ENCODE measurements around the gene VPS13C. TPM values are rescaled to one million over a fixed set of nuclear protein-coding genes. Genes with fewer than 3 reads are reported as not detected.

VPS13C gene
- total and polyA plus RNA-seq, 2 donors (not counting 1 experiment from before 2014, with no cell fraction given), result 40.0 to 236 TPM

- WGBS (ENCODE audit: insufficient coverage), result 3% methylated on average over 62 of the region's 62 CpGs
- peak overlapping the region; percentile 93 for H3K4me2 ChIP-seq (replicated peaks; ENCODE audit: low read depth, low read length, poor library complexity, severe bottlenecking)
- peak overlapping the region; percentile 63 for H3K9ac ChIP-seq (ENCODE audit: low read length)
- TF ChIP-seq, protein P1, sequence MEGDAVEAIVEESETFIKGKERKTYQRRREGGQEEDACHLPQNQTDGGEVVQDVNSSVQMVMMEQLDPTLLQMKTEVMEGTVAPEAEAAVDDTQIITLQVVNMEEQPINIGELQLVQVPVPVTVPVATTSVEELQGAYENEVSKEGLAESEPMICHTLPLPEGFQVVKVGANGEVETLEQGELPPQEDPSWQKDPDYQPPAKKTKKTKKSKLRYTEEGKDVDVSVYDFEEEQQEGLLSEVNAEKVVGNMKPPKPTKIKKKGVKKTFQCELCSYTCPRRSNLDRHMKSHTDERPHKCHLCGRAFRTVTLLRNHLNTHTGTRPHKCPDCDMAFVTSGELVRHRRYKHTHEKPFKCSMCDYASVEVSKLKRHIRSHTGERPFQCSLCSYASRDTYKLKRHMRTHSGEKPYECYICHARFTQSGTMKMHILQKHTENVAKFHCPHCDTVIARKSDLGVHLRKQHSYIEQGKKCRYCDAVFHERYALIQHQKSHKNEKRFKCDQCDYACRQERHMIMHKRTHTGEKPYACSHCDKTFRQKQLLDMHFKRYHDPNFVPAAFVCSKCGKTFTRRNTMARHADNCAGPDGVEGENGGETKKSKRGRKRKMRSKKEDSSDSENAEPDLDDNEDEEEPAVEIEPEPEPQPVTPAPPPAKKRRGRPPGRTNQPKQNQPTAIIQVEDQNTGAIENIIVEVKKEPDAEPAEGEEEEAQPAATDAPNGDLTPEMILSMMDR (IDR thresholded peaks at IDR 0.05), result peak; percentile 32
- TF ChIP-seq EZH2 (IDR thresholded peaks at IDR 0.05; ENCODE audit: borderline replicate concordance, insufficient read depth, low read depth, low read length, poor library complexity, severe bottlenecking), result no peak
- Mint-ChIP-seq H3K27ac (no peak overlapping the region), H3K27me3 (peaks cover 36% of the 10 kb centered on the region), H3K9me3 (ENCODE audit: insufficient read depth) (no peaks in the 10 kb centered on the region), H3K4me3 (peak overlapping the region; percentile 82), H3K4me1 (peaks cover 21% of the 10 kb centered on the region)
- peak; percentile 62 for DNase-seq
- ATAC-seq (ENCODE audit: low read depth), result peak; percentile 65
- H3K27ac ChIP-seq (ENCODE audit: low read length in 2 of 2), result no peak overlapping the region
- H3K27me3 ChIP-seq (replicated peaks in 1 of 4; ENCODE audit: control extremely low read depth in 1 of 4, control insufficient read depth in 3 of 4, insufficient read depth in 4 of 4, low read length in 3 of 4), result peaks cover 1 to 35% (median 27%) of the 10 kb centered on the region in 4 experiments
- peak overlapping the region; percentile 48 for H2AFZ ChIP-seq (ENCODE audit: insufficient read depth, low read depth, low read length, poor library complexity, severe bottlenecking)
- intact Hi-C loops (cut with micrococcal nuclease), result loop anchor here (1.0 to 10.0 kb wide), 3 partner anchors 7 to 1210 kb away; partner anchors contain the start of genes APH1B and VPS13C
- ChIA-PET CTCF (interaction anchor here (1.1 to 1.6 kb wide), 5 partner anchors 20 to 89 kb away, joined by 3 to 4 read pairs (median 4); no protein-coding TSS in a partner anchor), POLR2A (no interaction called here)
- H3K4me3 ChIP-seq (ENCODE audit: control extremely low read depth in 1 of 5, extremely low read depth in 1 of 5, insufficient read depth in 1 of 5, low read depth in 2 of 5, low read length in 4 of 5), result peak overlapping the region; percentile 4 to 66 (median 46)
- H4K20me1 ChIP-seq (ENCODE audit: control insufficient read depth, insufficient read depth, low read length, poor library complexity, severe bottlenecking), result peaks cover 5% of the 10 kb centered on the region
- no peaks in the 10 kb centered on the region for H3K36me3 ChIP-seq (replicated peaks in 1 of 2; ENCODE audit: control extremely low read depth in 1 of 2, control insufficient read depth in 1 of 2, extremely low read depth in 1 of 2, insufficient read depth in 2 of 2, low read length in 1 of 2)
- no peaks in the 10 kb centered on the region for H3K79me2 ChIP-seq (ENCODE audit: control insufficient read depth, insufficient read depth, low read length)
- peaks cover 21 to 22% of the 10 kb centered on the region in 2 donors for H3K4me1 ChIP-seq (ENCODE audit: control insufficient read depth in 2 of 2, insufficient read depth in 2 of 2, low read length in 2 of 2)
- no peaks in the 10 kb centered on the region for H3K9me3 ChIP-seq (ENCODE audit: control extremely low read depth in 1 of 3, control insufficient read depth in 2 of 3, insufficient read depth in 1 of 3, low read length in 2 of 3)
Measured at GRCh38 chr15:62067448-62068044, 7.3 kb upstream of the VPS13C start.
